ENCODE results near the gene FBRSL1.

FBRSL1 gene

DNA sequence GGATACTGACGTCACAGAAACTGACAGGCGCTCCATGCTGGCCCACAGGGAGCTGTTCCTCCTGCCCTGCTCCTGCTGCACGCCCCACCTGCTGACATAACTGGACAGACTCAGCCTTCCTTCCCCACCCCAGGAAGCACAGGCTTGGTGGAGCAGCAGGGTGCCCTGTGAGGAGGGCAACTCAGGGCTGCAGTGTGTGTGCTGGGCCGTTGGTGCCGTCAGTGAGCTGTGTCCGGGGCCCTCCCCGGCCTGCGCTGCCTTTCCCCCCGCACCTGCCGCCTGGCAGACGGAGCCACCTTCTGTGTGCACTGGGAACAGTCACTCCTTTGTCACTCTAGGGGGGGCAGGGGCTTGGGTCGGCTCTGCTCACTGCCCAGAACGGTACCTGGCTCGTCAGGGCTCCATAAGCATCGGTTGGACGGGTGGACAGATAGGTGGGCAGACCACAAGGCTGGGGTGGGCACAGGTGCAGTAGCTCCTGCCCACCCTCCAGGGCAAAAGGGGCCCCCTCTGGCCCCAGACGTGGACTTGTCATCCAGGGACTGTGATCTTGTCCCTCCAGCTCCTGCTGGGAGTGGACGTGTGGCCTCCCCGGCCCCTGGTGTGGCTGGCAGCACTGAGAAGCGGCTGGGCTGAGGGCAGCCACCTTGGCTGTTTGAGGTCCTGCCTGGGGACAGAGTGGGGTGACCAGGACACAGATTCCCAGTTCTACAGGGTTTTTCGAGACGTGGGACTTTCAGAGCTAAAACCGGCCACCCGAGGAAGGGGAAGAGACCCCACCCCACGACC lies 32.8 kb downstream of the FBRSL1 start:
- TF ChIP-seq, protein P1, sequence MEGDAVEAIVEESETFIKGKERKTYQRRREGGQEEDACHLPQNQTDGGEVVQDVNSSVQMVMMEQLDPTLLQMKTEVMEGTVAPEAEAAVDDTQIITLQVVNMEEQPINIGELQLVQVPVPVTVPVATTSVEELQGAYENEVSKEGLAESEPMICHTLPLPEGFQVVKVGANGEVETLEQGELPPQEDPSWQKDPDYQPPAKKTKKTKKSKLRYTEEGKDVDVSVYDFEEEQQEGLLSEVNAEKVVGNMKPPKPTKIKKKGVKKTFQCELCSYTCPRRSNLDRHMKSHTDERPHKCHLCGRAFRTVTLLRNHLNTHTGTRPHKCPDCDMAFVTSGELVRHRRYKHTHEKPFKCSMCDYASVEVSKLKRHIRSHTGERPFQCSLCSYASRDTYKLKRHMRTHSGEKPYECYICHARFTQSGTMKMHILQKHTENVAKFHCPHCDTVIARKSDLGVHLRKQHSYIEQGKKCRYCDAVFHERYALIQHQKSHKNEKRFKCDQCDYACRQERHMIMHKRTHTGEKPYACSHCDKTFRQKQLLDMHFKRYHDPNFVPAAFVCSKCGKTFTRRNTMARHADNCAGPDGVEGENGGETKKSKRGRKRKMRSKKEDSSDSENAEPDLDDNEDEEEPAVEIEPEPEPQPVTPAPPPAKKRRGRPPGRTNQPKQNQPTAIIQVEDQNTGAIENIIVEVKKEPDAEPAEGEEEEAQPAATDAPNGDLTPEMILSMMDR (IDR thresholded peaks at IDR 0.05; ENCODE audit: extremely low read depth, missing control alignments): no peak
- DNase-seq (ENCODE audit: low spot score): no peak

DNA sequence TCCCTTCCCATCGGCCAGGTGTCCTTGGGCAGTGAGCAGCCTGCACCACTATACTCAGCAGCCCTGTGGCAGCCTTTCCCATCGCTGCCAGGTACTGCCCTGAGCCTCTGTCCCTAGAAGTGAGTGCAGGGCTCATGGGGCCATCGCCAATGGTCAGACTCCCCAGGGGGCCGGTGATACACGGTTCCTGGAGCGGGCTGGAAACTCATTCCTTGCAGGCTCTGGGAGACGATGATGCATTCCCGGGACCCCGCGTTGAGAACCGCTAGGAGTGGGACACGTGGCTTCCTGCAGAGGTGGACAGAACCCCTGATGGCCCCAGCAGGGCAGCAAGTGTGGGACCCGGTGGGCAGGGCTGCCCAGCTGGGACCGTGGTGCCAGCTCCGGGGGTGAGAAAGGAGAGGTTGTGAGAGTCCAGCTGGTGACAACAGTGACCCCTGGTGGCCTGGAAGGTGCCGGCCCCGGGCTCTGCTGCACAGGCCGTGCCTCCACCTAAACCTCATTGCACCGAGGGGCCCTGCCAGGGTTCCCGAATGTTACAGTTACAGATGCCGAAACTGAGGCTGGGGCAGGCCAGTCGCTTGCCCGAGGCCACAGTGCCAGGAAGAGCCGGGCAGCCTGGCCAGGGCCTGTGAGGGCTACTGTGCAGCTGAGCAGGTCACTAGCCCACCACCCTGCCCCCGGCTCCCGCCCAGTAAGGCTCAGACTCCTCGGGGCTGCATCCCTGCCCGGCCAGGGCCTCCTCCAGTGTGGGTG lies 33.8 kb downstream of the FBRSL1 start:
- peak; percentile 94 for DNase-seq (ENCODE audit: low spot score)
- TF ChIP-seq, protein P1 (IDR thresholded peaks at IDR 0.05; ENCODE audit: extremely low read depth, missing control alignments): peak; percentile 81

DNA sequence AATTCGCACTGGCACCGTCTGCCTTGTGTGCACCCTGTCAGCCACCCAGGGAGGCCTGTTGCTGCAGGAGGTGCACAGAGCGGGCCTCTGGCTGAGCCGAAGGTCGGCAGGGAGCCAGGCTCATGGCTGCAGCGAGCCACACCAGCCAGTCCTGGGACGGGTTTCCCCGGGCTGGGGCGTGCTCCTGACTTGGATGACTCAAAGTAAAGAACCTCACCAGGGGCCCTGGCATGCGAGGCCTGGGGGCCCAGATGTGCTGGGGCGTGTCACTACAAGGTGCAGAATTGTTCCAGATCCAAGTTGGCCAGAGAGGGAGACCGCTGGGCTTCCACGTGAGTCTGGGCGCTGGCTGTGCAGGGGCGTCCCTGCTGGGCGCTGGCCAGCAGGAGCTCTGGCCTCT lies 34.5 kb downstream of the FBRSL1 start:
- TF ChIP-seq, protein P1 (IDR thresholded peaks at IDR 0.05; ENCODE audit: extremely low read depth, missing control alignments): no peak

DNA sequence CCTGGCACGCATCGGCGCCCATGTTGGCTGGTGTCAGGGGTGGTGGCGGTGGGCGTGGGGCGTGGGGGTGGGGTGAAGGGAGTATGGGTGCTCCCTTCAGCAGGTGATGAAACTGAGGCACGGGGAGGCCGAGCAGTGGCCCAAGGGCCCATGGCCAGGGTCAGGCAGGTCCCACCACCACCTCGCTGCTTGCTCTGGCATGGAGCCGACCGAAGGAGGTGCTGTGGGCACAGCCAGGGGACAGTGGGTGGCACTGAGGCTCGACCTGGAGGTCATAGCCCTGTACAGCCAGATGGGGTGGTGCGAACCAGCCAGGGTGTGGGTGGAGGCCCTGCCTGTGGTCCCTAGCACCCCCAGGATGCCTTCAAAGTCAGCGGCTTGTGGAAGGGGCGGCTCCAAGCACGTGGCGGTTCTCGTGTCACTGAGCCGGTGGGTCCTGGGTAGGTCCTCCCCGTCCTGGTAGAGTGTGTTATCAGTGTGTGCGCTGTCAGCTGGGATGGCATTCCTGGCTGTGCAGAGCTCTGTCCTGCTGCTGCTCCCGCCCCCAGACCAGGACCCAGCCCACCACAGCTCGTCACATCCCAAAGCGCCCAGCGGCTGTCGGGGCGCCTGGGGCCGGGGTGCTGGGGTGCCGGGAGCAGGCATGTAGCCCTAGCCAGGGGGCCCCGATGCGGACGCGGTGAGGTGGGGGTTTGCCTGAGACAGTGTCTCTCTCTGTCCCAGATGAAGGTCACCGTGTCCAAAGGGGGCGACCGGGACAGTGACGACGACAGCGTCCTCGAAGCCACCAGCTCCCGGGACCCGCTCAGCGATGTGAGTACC lies 35.3 kb downstream of the FBRSL1 start:
- TF ChIP-seq, protein P1 (IDR thresholded peaks at IDR 0.05; ENCODE audit: extremely low read depth, missing control alignments): no peak
- no peak for DNase-seq (ENCODE audit: low spot score)

More for the DNA sequence above, 34.5 kb downstream of the FBRSL1 start:
- no peak for DNase-seq (ENCODE audit: low spot score)

DNA sequence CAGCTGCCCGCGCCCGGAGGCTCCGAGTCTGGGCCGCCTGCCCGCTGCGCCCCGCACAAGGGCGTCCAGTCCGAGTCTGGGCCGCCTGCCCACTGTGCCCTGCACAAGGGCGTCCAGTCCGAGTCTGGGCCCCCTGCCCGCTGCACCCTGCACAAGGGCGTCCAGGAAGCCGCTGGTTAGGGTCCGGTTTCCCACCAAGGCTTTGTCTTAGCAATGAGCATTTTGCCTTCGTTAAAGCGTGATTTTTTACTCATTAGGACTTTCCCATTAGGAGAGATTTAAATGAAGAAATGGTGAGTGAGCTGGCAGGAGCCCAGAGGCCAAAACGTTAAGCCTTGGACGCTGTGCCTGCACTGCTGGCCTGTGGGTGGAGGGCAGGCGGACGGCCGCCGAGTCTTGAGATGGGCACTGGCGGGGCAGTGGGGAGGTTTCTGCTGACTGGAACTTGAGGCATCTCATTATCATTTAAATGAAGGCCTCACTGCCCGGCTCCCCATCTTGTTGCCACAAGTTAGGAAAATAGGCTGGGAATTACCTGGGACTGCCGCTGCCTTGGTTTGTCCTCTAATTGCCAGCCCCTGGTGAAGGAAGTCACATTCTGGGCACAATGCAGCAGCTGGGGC lies 36.0 kb downstream of the FBRSL1 start:
- DNase-seq (ENCODE audit: low spot score): no peak
- TF ChIP-seq, protein P1 (IDR thresholded peaks at IDR 0.05; ENCODE audit: extremely low read depth, missing control alignments): no peak

DNA sequence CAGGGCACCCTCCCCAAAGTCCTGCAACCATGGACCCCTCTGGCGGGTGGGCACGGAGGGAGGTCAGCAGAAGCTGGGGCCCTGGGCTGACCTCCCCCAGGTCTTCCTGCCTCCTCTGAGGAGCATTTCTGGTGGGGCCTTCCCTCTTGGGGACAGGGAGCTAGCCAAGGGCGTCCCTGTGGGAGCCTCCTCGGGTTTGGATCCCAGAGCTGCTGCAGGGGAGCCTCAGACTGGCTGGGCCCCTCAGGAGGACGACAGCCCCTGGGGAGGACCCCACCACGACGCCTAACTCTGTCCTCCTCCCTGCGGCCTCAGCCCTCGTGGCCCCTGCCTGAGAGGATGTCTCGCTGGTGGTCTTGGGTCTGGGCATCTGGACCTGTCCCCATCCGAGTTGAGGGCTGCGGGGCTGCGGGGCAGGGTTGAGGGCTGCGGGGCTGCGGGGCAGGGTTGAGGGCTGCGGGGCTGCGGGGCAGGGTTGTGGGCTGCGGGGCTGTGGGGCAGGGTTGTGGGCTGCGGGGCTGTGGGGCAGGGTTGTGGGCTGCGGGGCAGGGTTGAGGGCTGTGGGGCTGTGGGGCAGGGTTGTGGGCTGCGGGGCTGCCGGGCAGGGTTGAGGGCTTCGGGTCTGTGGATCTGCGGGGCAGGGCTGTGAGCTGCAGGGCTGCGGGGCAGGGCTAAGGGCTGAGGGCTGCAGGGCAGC lies 37.4 kb downstream of the FBRSL1 start:
- TF ChIP-seq, protein P1 (IDR thresholded peaks at IDR 0.05; ENCODE audit: extremely low read depth, missing control alignments): no peak
- DNase-seq (ENCODE audit: low spot score): no peak
